GM12873 (cell line): ENCODE data around the gene VWA5A.

Experiments
- CTCF ChIP-seq: IDR thresholded peaks from 2 replicates; pipeline ENCODE4 v1.5.1; 2012; ENCODE audit warnings: low read depth, mild to moderate bottlenecking, moderate library complexity, low read length, control low read depth; ENCODE audit not compliant: insufficient read depth; ENCODE audit errors: missing control alignments

Gene VWA5A

GRCh38 chr11:124190298-124191139, 75.3 kb downstream of the VWA5A start:
- no peak for TF ChIP-seq CTCF

GRCh38 chr11:124193221-124194010, 78.2 kb downstream of the VWA5A start:
- no peak for TF ChIP-seq CTCF

GRCh38 chr11:124194293-124195188, 79.3 kb downstream of the VWA5A start:
- TF ChIP-seq CTCF = no peak

- TF ChIP-seq CTCF = peak; percentile 84
Observed at GRCh38 chr11:124195189-124195734, 80.0 kb downstream of the VWA5A start.
